HepG2 (cell line): ENCODE results near the gene TSTD1. TPM values are rescaled to one million over a fixed set of nuclear protein-coding genes. Genes with fewer than 3 reads are reported as not detected.

ENCODE experiments used
- ERF ChIP-seq: IDR thresholded peaks from 2 replicates; pipeline ENCODE4 v1.6.1; 2018; ENCODE audit warnings: missing biosample characterization, missing genetic modification reagents
- ISX ChIP-seq: sonication (generic); formaldehyde crosslinking; conservative IDR thresholded peaks from 2 replicates; pipeline ENCODE4 v1.5.0; 2020; ENCODE audit warnings: missing genetic modification reagents
- KLF16 ChIP-seq, 2 experiments: sonication (generic) in 1 of 2; formaldehyde crosslinking in 1 of 2; IDR thresholded peaks; 2 replicates each; pipeline versions ENCODE4 v1.6.1 to v1.8.0; 2016 to 2023; ENCODE audit warnings: missing genetic modification reagents in 2 of 2, missing compliant biosample characterization in 1 of 2
- SALL2 ChIP-seq: sonication (generic); formaldehyde crosslinking; IDR thresholded peaks from 2 replicates; pipeline ENCODE4 v1.8.1; 2023; ENCODE audit warnings: mild to moderate bottlenecking, missing genetic modification reagents, inconsistent platforms
- WIZ ChIP-seq: sonication (generic); formaldehyde crosslinking; IDR thresholded peaks from 2 replicates; pipeline ENCODE4 v1.5.1; 2020; ENCODE audit warnings: mild to moderate bottlenecking, missing genetic modification reagents
- YEATS4 ChIP-seq: sonication (generic); formaldehyde crosslinking; IDR thresholded peaks from 2 replicates; pipeline ENCODE4 v1.4.0; 2020; ENCODE audit warnings: missing genetic modification reagents, borderline replicate concordance
- ZBTB10 ChIP-seq: sonication (generic); formaldehyde crosslinking; IDR thresholded peaks from 2 replicates; pipeline ENCODE4 v1.4.0; 2020; ENCODE audit warnings: missing genetic modification reagents, borderline replicate concordance
- ZBTB40 ChIP-seq, 2 experiments: fragments of 450-650 bp in 1 of 2; sonication (generic) in 1 of 2; formaldehyde crosslinking in 1 of 2; IDR thresholded peaks; 2 replicates each; pipeline versions ENCODE4 v1.6.1 to v1.8.0; 2016 to 2022; ENCODE audit warnings: antibody characterized with exemption in 1 of 2, mild to moderate bottlenecking in 1 of 2, missing genetic modification reagents in 1 of 2
- ZBTB43 ChIP-seq: sonication (generic); formaldehyde crosslinking; conservative IDR thresholded peaks from 2 replicates; pipeline ENCODE4 v1.4.0; 2020; ENCODE audit warnings: missing genetic modification reagents
- ZNF143 ChIP-seq: sonication (generic); formaldehyde crosslinking; IDR thresholded peaks from 2 replicates; pipeline ENCODE4 v1.4.0; 2020; ENCODE audit warnings: missing genetic modification reagents
- ZNF772 ChIP-seq: sonication (generic); formaldehyde crosslinking; IDR thresholded peaks from 2 replicates; pipeline ENCODE4 v1.5.0; 2020; ENCODE audit warnings: mild to moderate bottlenecking, missing genetic modification reagents
- ZNF816 ChIP-seq: sonication (generic); formaldehyde crosslinking; IDR thresholded peaks from 2 replicates; pipeline ENCODE4 v1.8.0; 2022; ENCODE audit warnings: missing genetic modification reagents, mild to moderate bottlenecking, borderline replicate concordance
- ZNF878 ChIP-seq: sonication (generic); formaldehyde crosslinking; IDR thresholded peaks from 2 replicates; pipeline ENCODE4 v1.8.1; 2023; ENCODE audit warnings: mild to moderate bottlenecking, missing genetic modification reagents, moderate library complexity
- ZNF891 ChIP-seq: sonication (generic); formaldehyde crosslinking; IDR thresholded peaks from 2 replicates; pipeline ENCODE4 v1.5.0; 2020; ENCODE audit warnings: mild to moderate bottlenecking, missing genetic modification reagents
- polyA plus RNA-seq, 8 experiments: library from polyadenylated mRNA; depleted of rRNA in 3 of 8; stranded (reverse) in 7 of 8; unstranded in 1 of 8; fragments of >200 nt; fragmentation: Illumina TruSeq in 4 of 8; extraction: Trizol in 4 of 8; gene quantifications; 2 replicates each; pipeline versions ENCODE4 v1.2.1 to v1.2.3, GENCODE V29; 2011 to 2016; ENCODE audit warnings: low read depth in 4 of 8, missing spikeins in 1 of 8, mixed read lengths in 1 of 8; ENCODE audit not compliant: insufficient read depth in 1 of 8
- total RNA-seq, 5 experiments: library from RNA; depleted of rRNA; stranded (reverse); fragments of >200 nt; fragmentation: Illumina TruSeq; extraction: Trizol; gene quantifications; 2 replicates each; pipeline ENCODE4 v1.2.3, GENCODE V29; 2016; ENCODE audit warnings: low read depth in 1 of 5

The TSTD1 gene
- total and polyA plus RNA-seq, 2 of the 13 experiments (the other 11 are each of a cell fraction or from before 2014, with no cell fraction given), result 0.15 to 0.31 TPM

- peak; percentile 20; the same call in 1 of the 2 replicates for TF ChIP-seq ZBTB10 (CRISPR knock-in tag)
- peak; percentile 54; the same call in 1 of the 2 replicates for TF ChIP-seq WIZ
- TF ChIP-seq ERF (CRISPR knock-in tag), result 0 out of 2 replicates have a peak, but pooled peaks have one; percentile 16
- no peak for TF ChIP-seq ZNF878 (CRISPR knock-in tag)
- TF ChIP-seq ZNF816 (CRISPR knock-in tag), result no peak
- no peak for TF ChIP-seq ISX (CRISPR knock-in tag)
- peak; percentile 80 for TF ChIP-seq YEATS4
- TF ChIP-seq ZNF772 (CRISPR knock-in tag), result peak; percentile 32; the same call in 1 of the 2 replicates
- no peak; the same call in 1 of the 2 replicates for TF ChIP-seq ZNF143 (CRISPR knock-in tag)
- peak; percentile 60; the same call in 1 of the 2 replicates for TF ChIP-seq SALL2
- no peak for TF ChIP-seq ZBTB40 (IDR thresholded peaks at IDR 0.05)
- 0 out of 2 replicates have a peak, but pooled peaks have one; percentile 26 for TF ChIP-seq ZBTB40 (CRISPR knock-in tag; IDR thresholded peaks at IDR 0.05)
- 0 out of 2 replicates have a peak, but pooled peaks have one; percentile 40 for TF ChIP-seq ZNF891 (CRISPR knock-in tag)
- TF ChIP-seq ZBTB43 (CRISPR knock-in tag), result no peak; the same call in 1 of the 2 replicates
- TF ChIP-seq KLF16 (CRISPR knock-in tag; IDR thresholded peaks at IDR 0.05), result peak in 1 of 2 experiments; percentile 34; a peak in 1 of 4 replicates
Measured at GRCh38 chr1:161020509-161021164, 18.1 kb downstream of the TSTD1 start, which contains the start of gene F11R (continued).
